HL-60 (cell line): ENCODE results near the gene DDX24.

Experiments used
- GABPA ChIP-seq: IDR thresholded peaks from 2 replicates; pipeline ENCODE4 v1.6.1; 2012; ENCODE audit warnings: low read depth
- POLR2AphosphoS5 ChIP-seq: IDR thresholded peaks from 2 replicates; pipeline ENCODE4 v1.6.1; 2012; ENCODE audit warnings: low read depth
- SPI1 ChIP-seq: IDR thresholded peaks from 2 replicates; pipeline ENCODE4 v1.6.1; 2012; ENCODE audit warnings: low read depth, mild to moderate bottlenecking, borderline replicate concordance
- TF ChIP-seq, protein P1 (sequence below): IDR thresholded peaks from one replicate; pipeline ENCODE4 v1.5.1; 2011; ENCODE audit warnings: low read length, control low read depth, inconsistent platforms; ENCODE audit not compliant: insufficient read depth

DNA sequence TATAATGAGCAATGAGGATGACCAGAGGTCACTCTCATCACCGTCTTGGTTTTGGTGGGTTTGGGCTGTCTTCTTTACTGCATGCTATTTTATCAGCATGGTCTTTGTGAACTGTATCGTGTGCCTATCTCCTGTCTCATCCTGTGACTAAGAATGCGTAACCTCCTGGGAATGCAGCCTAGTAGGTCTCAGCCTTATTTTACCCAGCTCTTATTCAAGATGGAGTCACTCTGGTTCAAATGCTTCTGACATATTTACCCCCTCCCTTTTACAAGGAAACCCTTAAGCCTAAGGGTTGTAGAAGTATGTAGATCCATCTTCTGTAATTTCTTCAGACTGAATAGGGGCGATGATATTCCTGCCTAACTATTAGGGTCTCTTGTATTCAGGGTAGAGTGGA lies 8.5 kb upstream of the DDX24 start:
- TF ChIP-seq, protein P1, sequence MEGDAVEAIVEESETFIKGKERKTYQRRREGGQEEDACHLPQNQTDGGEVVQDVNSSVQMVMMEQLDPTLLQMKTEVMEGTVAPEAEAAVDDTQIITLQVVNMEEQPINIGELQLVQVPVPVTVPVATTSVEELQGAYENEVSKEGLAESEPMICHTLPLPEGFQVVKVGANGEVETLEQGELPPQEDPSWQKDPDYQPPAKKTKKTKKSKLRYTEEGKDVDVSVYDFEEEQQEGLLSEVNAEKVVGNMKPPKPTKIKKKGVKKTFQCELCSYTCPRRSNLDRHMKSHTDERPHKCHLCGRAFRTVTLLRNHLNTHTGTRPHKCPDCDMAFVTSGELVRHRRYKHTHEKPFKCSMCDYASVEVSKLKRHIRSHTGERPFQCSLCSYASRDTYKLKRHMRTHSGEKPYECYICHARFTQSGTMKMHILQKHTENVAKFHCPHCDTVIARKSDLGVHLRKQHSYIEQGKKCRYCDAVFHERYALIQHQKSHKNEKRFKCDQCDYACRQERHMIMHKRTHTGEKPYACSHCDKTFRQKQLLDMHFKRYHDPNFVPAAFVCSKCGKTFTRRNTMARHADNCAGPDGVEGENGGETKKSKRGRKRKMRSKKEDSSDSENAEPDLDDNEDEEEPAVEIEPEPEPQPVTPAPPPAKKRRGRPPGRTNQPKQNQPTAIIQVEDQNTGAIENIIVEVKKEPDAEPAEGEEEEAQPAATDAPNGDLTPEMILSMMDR = no peak
- no peak for TF ChIP-seq SPI1
- no peak for TF ChIP-seq POLR2AphosphoS5
- TF ChIP-seq GABPA = no peak
